ENCODE data around the gene EFNA4. TPM values are rescaled to one million over a fixed set of nuclear protein-coding genes. Genes with fewer than 3 reads are reported as not detected.
A peak's percentile ranks its signal among the peaks of the same experiment; 100 is the strongest.

Gene EFNA4
- total RNA-seq, 1 donor from 2014 or later = 1.7 TPM

DNA sequence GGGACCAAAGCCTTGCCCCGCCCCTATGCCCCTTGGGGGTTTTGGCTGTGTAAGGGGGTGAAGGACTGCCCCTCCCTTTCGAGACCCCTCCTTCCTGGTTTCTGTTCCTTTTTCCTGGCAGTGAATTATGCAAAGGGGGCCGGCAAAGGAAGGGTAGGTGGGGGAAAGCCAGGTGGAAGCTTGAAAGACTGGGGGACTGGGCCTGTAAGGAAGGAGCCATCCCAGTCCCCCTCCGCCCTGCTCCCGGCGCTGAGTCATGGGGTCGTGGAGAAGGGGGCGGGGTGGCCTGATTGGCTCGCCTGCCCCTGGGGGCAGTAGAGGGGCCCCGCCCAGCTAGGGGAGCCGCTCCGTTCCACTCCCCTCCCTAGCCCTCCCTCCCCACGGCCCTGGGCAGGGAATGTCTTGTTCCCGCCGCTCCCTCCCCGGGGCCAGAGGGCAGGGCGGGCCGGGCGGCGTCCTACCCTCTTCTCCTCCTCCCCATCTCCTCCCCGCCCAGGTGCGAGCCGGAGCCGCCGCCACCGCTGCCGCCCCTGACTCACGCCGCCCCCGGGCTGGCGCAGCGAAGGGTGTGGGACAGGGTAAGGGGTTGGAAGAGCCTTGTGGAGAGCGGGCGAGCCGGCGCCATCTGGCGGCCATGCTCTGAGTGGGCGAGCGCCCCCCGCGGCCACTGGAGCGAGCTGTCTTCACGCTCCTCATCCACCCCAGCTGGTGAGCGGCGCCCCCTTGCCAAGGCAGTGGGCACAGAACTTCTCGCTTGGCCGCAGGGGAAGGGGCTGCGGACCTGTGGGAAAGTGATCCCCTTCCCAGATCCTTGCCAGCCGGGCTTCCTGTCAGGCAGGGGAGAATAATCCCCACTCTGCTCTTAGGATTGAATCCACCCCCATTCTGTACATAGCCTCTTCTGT lies 46.2 kb upstream of the EFNA4 start:
- peak overlapping the region; percentile 92 for H3K27ac ChIP-seq (replicated peaks)
- H3K27me3 ChIP-seq (ENCODE audit: low read depth) = no peaks in the 10 kb centered on the region
- TF ChIP-seq, protein P1, sequence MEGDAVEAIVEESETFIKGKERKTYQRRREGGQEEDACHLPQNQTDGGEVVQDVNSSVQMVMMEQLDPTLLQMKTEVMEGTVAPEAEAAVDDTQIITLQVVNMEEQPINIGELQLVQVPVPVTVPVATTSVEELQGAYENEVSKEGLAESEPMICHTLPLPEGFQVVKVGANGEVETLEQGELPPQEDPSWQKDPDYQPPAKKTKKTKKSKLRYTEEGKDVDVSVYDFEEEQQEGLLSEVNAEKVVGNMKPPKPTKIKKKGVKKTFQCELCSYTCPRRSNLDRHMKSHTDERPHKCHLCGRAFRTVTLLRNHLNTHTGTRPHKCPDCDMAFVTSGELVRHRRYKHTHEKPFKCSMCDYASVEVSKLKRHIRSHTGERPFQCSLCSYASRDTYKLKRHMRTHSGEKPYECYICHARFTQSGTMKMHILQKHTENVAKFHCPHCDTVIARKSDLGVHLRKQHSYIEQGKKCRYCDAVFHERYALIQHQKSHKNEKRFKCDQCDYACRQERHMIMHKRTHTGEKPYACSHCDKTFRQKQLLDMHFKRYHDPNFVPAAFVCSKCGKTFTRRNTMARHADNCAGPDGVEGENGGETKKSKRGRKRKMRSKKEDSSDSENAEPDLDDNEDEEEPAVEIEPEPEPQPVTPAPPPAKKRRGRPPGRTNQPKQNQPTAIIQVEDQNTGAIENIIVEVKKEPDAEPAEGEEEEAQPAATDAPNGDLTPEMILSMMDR (IDR thresholded peaks at IDR 0.05; ENCODE audit: borderline replicate concordance) = peak; percentile 99
- DNase-seq = peak; percentile 90
- peak overlapping the region; percentile 67 for H3K4me3 ChIP-seq
- H3K4me1 ChIP-seq = peaks cover 41% of the 10 kb centered on the region
- peaks cover 30% of the 10 kb centered on the region for H3K36me3 ChIP-seq
- intact Hi-C loops (cut with micrococcal nuclease) = no loop called here
- no peaks in the 10 kb centered on the region for H3K9me3 ChIP-seq (replicated peaks)

DNA sequence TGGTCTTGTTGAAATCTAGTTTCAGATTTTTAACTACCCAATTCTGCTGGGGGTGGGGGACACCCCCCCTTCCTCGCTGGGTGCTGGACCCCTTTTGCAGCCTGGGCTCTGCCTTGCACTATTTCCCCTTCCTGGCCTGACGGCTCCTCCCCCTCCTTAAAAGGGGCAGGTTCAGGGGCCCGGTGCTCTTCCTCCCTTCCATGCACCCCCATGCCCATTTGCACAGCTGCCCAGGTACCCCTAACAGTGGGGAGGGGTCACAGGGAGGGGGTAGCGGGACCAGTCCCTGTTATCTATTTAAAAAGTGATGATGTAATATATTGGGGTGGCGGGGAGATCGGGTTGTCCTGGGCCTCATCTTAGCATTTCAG lies 45.6 kb upstream of the EFNA4 start:
- intact Hi-C loops (cut with micrococcal nuclease) = no loop called here
- TF ChIP-seq, protein P1 (IDR thresholded peaks at IDR 0.05; ENCODE audit: borderline replicate concordance) = no peak
- peak overlapping the region; percentile 67 for H3K4me3 ChIP-seq
- no peak for DNase-seq
- H3K4me1 ChIP-seq = peaks cover 40% of the 10 kb centered on the region
- H3K27me3 ChIP-seq (ENCODE audit: low read depth) = no peaks in the 10 kb centered on the region
- H3K36me3 ChIP-seq = peaks cover 30% of the 10 kb centered on the region
- peak overlapping the region; percentile 92 for H3K27ac ChIP-seq (replicated peaks)
- no peaks in the 10 kb centered on the region for H3K9me3 ChIP-seq (replicated peaks)

DNA sequence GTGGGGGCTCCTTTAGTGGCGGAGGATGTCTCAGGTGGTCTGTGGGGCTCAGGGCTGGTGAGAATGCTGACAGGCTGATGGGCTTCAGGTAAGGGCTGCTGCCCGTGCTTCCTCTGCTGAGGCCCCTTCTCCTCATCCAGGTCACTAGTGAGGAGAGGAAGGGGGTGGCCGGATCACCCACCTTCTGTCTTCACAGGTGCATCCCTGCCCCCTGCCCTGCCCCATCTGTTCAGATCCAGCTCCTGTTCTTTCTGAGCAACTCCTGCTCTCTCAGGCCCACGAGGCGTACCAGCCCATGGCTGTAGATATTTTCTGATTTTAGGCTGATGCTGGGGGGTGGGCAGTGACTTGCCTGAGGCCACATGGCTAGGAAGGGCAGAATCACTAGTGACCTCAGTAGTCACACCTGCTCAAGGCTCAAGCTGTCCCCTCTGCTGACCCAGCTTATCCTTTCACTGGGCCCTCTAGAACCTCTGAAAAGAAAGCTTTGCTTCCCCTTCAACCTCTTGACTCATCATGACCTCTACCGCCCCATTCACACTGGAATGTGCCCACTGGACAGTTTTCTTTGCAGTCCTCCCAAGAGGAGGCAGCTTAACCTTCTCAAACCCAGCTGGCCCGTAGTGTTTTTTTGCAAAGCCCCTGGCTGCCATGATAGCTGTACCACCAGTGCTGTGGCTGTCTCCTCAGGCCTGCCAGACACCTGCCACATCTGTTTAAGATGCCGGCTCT lies 44.8 kb upstream of the EFNA4 start:
- Histone ChIP-seq H3K27ac (replicated peaks) (no peak overlapping the region), H3K36me3 (peaks cover 30% of the 10 kb centered on the region), H3K4me1 (peaks cover 35% of the 10 kb centered on the region), H3K9me3 (replicated peaks) (no peaks in the 10 kb centered on the region), H3K27me3 (ENCODE audit: low read depth) (no peaks in the 10 kb centered on the region), H3K4me3 (no peak overlapping the region)
- DNase-seq = no peak
- TF ChIP-seq, protein P1 (IDR thresholded peaks at IDR 0.05; ENCODE audit: borderline replicate concordance) = no peak
- intact Hi-C loops (cut with micrococcal nuclease) = no loop called here

DNA sequence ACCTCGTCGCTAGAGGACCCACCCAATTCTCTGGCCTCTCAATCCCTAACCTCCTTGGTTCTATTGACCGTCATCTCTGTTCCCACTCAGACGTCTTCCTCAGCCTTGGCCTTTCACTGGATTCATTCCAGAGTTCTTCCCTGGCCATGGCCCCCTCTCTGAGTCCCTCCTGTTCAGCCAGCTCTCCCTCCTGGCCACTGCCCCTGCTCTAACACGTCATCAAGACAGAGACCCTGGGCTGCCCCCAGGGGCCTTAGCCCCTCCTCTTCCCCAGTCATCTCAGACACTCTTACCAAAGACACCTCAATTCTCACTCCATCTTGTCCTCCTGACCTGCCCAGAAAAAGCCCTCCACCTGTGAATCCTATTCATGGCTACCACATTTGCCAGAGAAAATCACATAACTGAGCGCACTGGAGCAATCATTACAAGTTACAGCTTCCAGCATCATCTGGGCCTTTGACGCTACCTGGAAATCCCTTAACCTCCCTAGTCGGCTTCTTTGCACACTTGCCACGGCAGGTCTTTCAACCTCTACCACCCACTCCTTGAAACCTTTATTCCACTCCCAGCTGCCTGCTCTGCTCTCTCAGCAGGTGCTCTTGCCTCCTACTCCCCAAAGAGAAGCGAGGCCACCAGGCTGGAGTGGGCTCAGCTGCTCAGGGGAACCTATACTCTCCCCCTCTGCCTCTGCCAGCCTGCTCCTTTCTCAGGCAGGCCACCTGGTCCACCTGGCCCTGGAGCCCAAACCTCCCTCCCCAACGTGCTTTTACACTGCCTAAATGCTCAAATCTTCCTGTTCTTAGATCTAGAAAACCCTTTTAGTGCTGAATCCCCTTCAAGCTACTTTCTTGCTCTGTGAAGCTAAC lies 43.9 kb upstream of the EFNA4 start:
- no peaks in the 10 kb centered on the region for H3K9me3 ChIP-seq (replicated peaks)
- DNase-seq = no peak
- intact Hi-C loops (cut with micrococcal nuclease) = no loop called here
- no peak overlapping the region for H3K4me3 ChIP-seq
- peaks cover 32% of the 10 kb centered on the region for H3K4me1 ChIP-seq
- peaks cover 22% of the 10 kb centered on the region for H3K36me3 ChIP-seq
- H3K27me3 ChIP-seq (ENCODE audit: low read depth) = no peaks in the 10 kb centered on the region
- TF ChIP-seq, protein P1 (IDR thresholded peaks at IDR 0.05; ENCODE audit: borderline replicate concordance) = no peak
- H3K27ac ChIP-seq (replicated peaks) = no peak overlapping the region

Data from left ventricle myocardium inferior (tissue), 1 donor.